IMR-90 (cell line): ENCODE measurements around the gene MYADM.

Source experiments
- BHLHE40 ChIP-seq: fragments of 150-350 bp; IDR thresholded peaks from 2 replicates; pipeline ENCODE4 v1.6.1; 2016; ENCODE audit warnings: mild to moderate bottlenecking, low read depth, low read length
- CEBPB ChIP-seq: IDR thresholded peaks from 2 replicates; pipeline ENCODE4 v1.6.1; 2012; ENCODE audit warnings: low read depth, low read length, improper control_type of control experiment
- CTCF ChIP-seq: conservative IDR thresholded peaks from 2 replicates; pipeline ENCODE4 v1.5.1; 2012; ENCODE audit warnings: mild to moderate bottlenecking, low read depth, low read length, improper control_type of control experiment
- ELK1 ChIP-seq: fragments of 150-350 bp; IDR thresholded peaks from 2 replicates; pipeline ENCODE4 v1.6.1; 2016; ENCODE audit warnings: low read depth, mild to moderate bottlenecking, low read length, moderate library complexity, borderline replicate concordance
- FOS ChIP-seq: fragments of 150-350 bp; IDR thresholded peaks from 2 replicates; pipeline ENCODE4 v1.6.1; 2016; ENCODE audit warnings: low read depth, low read length
- MXI1 ChIP-seq: IDR thresholded peaks from 2 replicates; pipeline ENCODE4 v1.6.1; 2012; ENCODE audit warnings: low read depth, mild to moderate bottlenecking, low read length, moderate library complexity, borderline replicate concordance
- POLR2A ChIP-seq: IDR thresholded peaks from 2 replicates; pipeline ENCODE4 v1.6.1; 2012; ENCODE audit warnings: mild to moderate bottlenecking, low read depth, low read length
- RAD21 ChIP-seq: IDR thresholded peaks from 2 replicates; pipeline ENCODE4 v1.6.1; 2012; ENCODE audit warnings: low read length, improper control_type of control experiment
- RFX5 ChIP-seq: IDR thresholded peaks from 2 replicates; pipeline ENCODE4 v1.8.0; 2012; ENCODE audit warnings: low read depth, mild to moderate bottlenecking, low read length, moderate library complexity
- USF2 ChIP-seq: fragments of 150-350 bp; IDR thresholded peaks from 2 replicates; pipeline ENCODE4 v1.6.1; 2017; ENCODE audit warnings: mild to moderate bottlenecking, antibody characterized with exemption, low read length, low read depth

DNA sequence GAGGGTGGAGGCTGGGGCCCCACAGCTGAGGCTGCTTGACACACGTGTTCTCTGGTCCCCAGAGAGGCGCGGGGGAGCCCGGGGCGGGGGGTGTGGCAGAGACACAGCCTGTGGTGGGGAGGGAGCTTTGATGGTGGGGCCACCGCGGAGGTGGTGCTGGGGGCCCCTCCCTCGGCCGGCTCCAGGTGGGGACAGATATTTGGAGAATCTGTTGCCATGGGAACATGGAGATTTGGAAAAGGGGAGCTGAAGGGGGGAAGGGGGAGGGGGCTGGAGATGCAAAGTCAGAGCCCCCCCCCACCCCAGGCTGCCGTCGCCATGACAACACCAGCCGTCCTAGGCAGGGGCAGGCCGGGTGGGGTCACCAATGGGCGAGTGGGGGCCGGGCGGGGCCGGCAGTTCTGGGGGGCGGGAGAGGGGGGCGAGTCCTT is 15.6 kb downstream of the MYADM start:
- TF ChIP-seq POLR2A (no peak), CTCF (no peak), USF2 (no peak), BHLHE40 (no peak), RFX5 (no peak), FOS (no peak), ELK1 (no peak), MXI1 (no peak), RAD21 (no peak), CEBPB (no peak)
